Body of pancreas (tissue), 4 donors: Measurements from ENCODE around the gene OAS1.

Source experiments
- CTCF ChIP-seq, 7 experiments: fragments of 450-650 bp in 4 of 7; fragments of 200-600 bp in 3 of 7; sonication (generic) in 3 of 7; IDR thresholded peaks; one replicate each; pipeline ENCODE4 v1.5.1; 2016 to 2019; ENCODE audit warnings: antibody characterized with exemption in 7 of 7
- POLR2A ChIP-seq, 3 donors: fragments of 450-650 bp; IDR thresholded peaks; one replicate each; pipeline ENCODE4 v1.6.1; 2016; ENCODE audit warnings: antibody characterized with exemption in 3 of 3, mild to moderate bottlenecking in 2 of 3

DNA sequence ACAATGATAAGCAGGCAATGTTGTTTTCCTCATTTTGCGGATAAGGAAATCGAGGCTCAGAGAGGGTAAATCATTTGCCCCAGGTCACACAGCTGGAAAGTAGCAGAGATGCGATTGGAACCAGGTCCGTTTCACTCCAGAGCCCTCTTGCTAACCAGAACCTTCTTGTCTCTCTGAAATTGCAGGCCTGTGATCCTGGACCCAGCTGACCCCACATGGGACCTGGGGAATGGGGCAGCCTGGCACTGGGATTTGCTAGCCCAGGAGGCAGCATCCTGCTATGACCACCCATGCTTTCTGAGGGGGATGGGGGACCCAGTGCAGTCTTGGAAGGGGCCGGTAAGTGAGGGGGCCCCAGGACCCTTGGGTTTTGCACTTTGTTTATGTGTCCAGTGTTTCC, 41.0 kb downstream of the OAS1 start:
- TF ChIP-seq CTCF (IDR thresholded peaks at IDR 0.05): no peak
- TF ChIP-seq POLR2A (IDR thresholded peaks at IDR 0.05): no peak
